Measurements from ENCODE around the gene TMEM131. TPM values are rescaled to one million over a fixed set of nuclear protein-coding genes. Genes with fewer than 3 reads are reported as not detected.
"Not testable (repeated sequence)": the region's sequence is repeated elsewhere in the genome, so short reads cannot be mapped to it uniquely, and the experiment has no call there.

The TMEM131 gene
- total RNA-seq, 2 experiments from 2014 or later, result 23.1 to 23.7 TPM

GRCh38 chr2:97913846-97914245, 81.9 kb downstream of the TMEM131 start:
- ChIA-PET POLR2A (interaction anchor here (0.8 kb wide), 1 partner anchor 258 kb away, joined by 3 read pairs; no protein-coding TSS in a partner anchor), CTCF (no interaction called here)
- intact Hi-C loops (cut with micrococcal nuclease), result loop anchor here (5.0 kb wide), 1 partner anchor 48 kb away; no protein-coding TSS in a partner anchor
- Mint-ChIP-seq H3K36me3 (peaks cover 25% of the 10 kb centered on the region), H3K9me3 (no peaks in the 10 kb centered on the region), H3K27ac (no peak overlapping the region), H3K4me1 (ENCODE audit: low read depth) (peaks cover 42% of the 10 kb centered on the region), H3K4me3 (no peak overlapping the region), H3K27me3 (no peaks in the 10 kb centered on the region)
- no peak for DNase-seq

GRCh38 chr2:97911922-97912575, 83.7 kb downstream of the TMEM131 start:
- intact Hi-C loops (cut with micrococcal nuclease), result loop anchor here (5.0 kb wide), 1 partner anchor 50 kb away; no protein-coding TSS in a partner anchor
- no peaks in the 10 kb centered on the region for H3K27me3 Mint-ChIP-seq
- H3K27ac Mint-ChIP-seq, result no peak overlapping the region
- no peaks in the 10 kb centered on the region for H3K9me3 Mint-ChIP-seq
- DNase-seq, result no peak
- peaks cover 24% of the 10 kb centered on the region for H3K36me3 Mint-ChIP-seq
- CTCF ChIA-PET, result no interaction called here
- H3K4me3 Mint-ChIP-seq, result no peak overlapping the region
- peaks cover 40% of the 10 kb centered on the region for H3K4me1 Mint-ChIP-seq (ENCODE audit: low read depth)
- POLR2A ChIA-PET, result no interaction called here

- intact Hi-C loops (cut with micrococcal nuclease), result loop anchor here (5.0 kb wide), 1 partner anchor 51 kb away; no protein-coding TSS in a partner anchor
- no peak overlapping the region for H3K4me3 Mint-ChIP-seq
- no peaks in the 10 kb centered on the region for H3K27me3 Mint-ChIP-seq
- ChIA-PET POLR2A (no interaction called here), CTCF (no interaction called here)
- peaks cover 40% of the 10 kb centered on the region for H3K4me1 Mint-ChIP-seq (ENCODE audit: low read depth)
- DNase-seq, result no peak
- H3K36me3 Mint-ChIP-seq, result peaks cover 24% of the 10 kb centered on the region
- H3K27ac Mint-ChIP-seq, result no peak overlapping the region
- H3K9me3 Mint-ChIP-seq, result no peaks in the 10 kb centered on the region
Observed at GRCh38 chr2:97911206-97911921, 84.4 kb downstream of the TMEM131 start.

GRCh38 chr2:97910403-97911205, 85.1 kb downstream of the TMEM131 start:
- peaks cover 41% of the 10 kb centered on the region for H3K4me1 Mint-ChIP-seq (ENCODE audit: low read depth)
- peaks cover 24% of the 10 kb centered on the region for H3K36me3 Mint-ChIP-seq
- POLR2A ChIA-PET, result no interaction called here
- no peaks in the 10 kb centered on the region for H3K9me3 Mint-ChIP-seq
- intact Hi-C loops (cut with micrococcal nuclease), result loop anchor here (5.0 kb wide), 1 partner anchor 52 kb away; no protein-coding TSS in a partner anchor
- no peak for DNase-seq
- H3K27me3 Mint-ChIP-seq, result no peaks in the 10 kb centered on the region
- H3K4me3 Mint-ChIP-seq, result no peak overlapping the region
- CTCF ChIA-PET, result no interaction called here
- no peak overlapping the region for H3K27ac Mint-ChIP-seq

- Mint-ChIP-seq H3K4me3 (no peak overlapping the region), H3K27ac (no peak overlapping the region), H3K9me3 (no peaks in the 10 kb centered on the region), H3K36me3 (peaks cover 30% of the 10 kb centered on the region), H3K4me1 (ENCODE audit: low read depth) (peaks cover 28% of the 10 kb centered on the region), H3K27me3 (no peaks in the 10 kb centered on the region)
- ChIA-PET POLR2A (no interaction called here), CTCF (no interaction called here)
- DNase-seq, result no peak
- intact Hi-C loops (cut with micrococcal nuclease), result no loop called here
Observed at GRCh38 chr2:97908208-97908676, 87.5 kb downstream of the TMEM131 start.

- intact Hi-C loops (cut with micrococcal nuclease), result no loop called here
- H3K27me3 Mint-ChIP-seq, result no peaks in the 10 kb centered on the region
- H3K36me3 Mint-ChIP-seq, result peaks cover 36% of the 10 kb centered on the region
- H3K4me3 Mint-ChIP-seq, result no peak overlapping the region
- peaks cover 26% of the 10 kb centered on the region for H3K4me1 Mint-ChIP-seq (ENCODE audit: low read depth)
- ChIA-PET CTCF (no interaction called here), POLR2A (no interaction called here)
- H3K9me3 Mint-ChIP-seq, result no peaks in the 10 kb centered on the region
- no peak for DNase-seq
- H3K27ac Mint-ChIP-seq, result no peak overlapping the region
Observed at GRCh38 chr2:97907369-97908100, 88.2 kb downstream of the TMEM131 start.

GRCh38 chr2:97906307-97906706, 89.4 kb downstream of the TMEM131 start:
- H3K27ac Mint-ChIP-seq, result no peak overlapping the region
- no peak overlapping the region for H3K4me3 Mint-ChIP-seq
- no peaks in the 10 kb centered on the region for H3K9me3 Mint-ChIP-seq
- peaks cover 14% of the 10 kb centered on the region for H3K4me1 Mint-ChIP-seq (ENCODE audit: low read depth)
- ChIA-PET CTCF (interaction anchor here (1.1 kb wide), 1 partner anchor 165 kb away, joined by 3 read pairs; no protein-coding TSS in a partner anchor), POLR2A (no interaction called here)
- H3K27me3 Mint-ChIP-seq, result no peaks in the 10 kb centered on the region
- DNase-seq, result no peak
- intact Hi-C loops (cut with micrococcal nuclease), result no loop called here
- peaks cover 35% of the 10 kb centered on the region for H3K36me3 Mint-ChIP-seq

- POLR2A ChIA-PET, result no interaction called here
- intact Hi-C loops (cut with micrococcal nuclease), result no loop called here
- H3K4me1 Mint-ChIP-seq (ENCODE audit: low read depth), result peaks cover 4% of the 10 kb centered on the region
- no peak overlapping the region for H3K4me3 Mint-ChIP-seq
- no peak overlapping the region for H3K27ac Mint-ChIP-seq
- no peaks in the 10 kb centered on the region for H3K9me3 Mint-ChIP-seq
- H3K36me3 Mint-ChIP-seq, result peaks cover 30% of the 10 kb centered on the region
- H3K27me3 Mint-ChIP-seq, result no peaks in the 10 kb centered on the region
- CTCF ChIA-PET, result no interaction called here
- no peak for DNase-seq
Observed at GRCh38 chr2:97905294-97905693, 90.5 kb downstream of the TMEM131 start.

- Mint-ChIP-seq H3K27ac (no peak overlapping the region), H3K9me3 (no peaks in the 10 kb centered on the region), H3K4me3 (no peak overlapping the region), H3K4me1 (ENCODE audit: low read depth) (peaks cover 4% of the 10 kb centered on the region), H3K27me3 (no peaks in the 10 kb centered on the region), H3K36me3 (peaks cover 21% of the 10 kb centered on the region)
- ChIA-PET POLR2A (no interaction called here), CTCF (no interaction called here)
- intact Hi-C loops (cut with micrococcal nuclease), result no loop called here
- DNase-seq, result no peak
Observed at GRCh38 chr2:97901862-97902261, 93.9 kb downstream of the TMEM131 start.

- Mint-ChIP-seq H3K4me1 (ENCODE audit: low read depth) (peaks cover 4% of the 10 kb centered on the region), H3K4me3 (no peak overlapping the region), H3K27ac (no peak overlapping the region), H3K27me3 (no peaks in the 10 kb centered on the region), H3K36me3 (peaks cover 30% of the 10 kb centered on the region), H3K9me3 (no peaks in the 10 kb centered on the region)
- ChIA-PET POLR2A (no interaction called here), CTCF (no interaction called here)
- intact Hi-C loops (cut with micrococcal nuclease), result no loop called here
- no peak for DNase-seq
Observed at GRCh38 chr2:97900806-97901205, 94.9 kb downstream of the TMEM131 start.

- H3K9me3 Mint-ChIP-seq, result peaks cover 14% of the 10 kb centered on the region
- CTCF ChIA-PET; POLR2A ChIA-PET; H3K27me3 Mint-ChIP-seq; H3K4me3 Mint-ChIP-seq; H3K27ac Mint-ChIP-seq; H3K4me1 Mint-ChIP-seq (ENCODE audit: low read depth); DNase-seq; intact Hi-C loops (cut with micrococcal nuclease): not testable (repeated sequence)
- H3K36me3 Mint-ChIP-seq, result peaks cover 34% of the 10 kb centered on the region
Observed at GRCh38 chr2:97893042-97893441, 102.7 kb downstream of the TMEM131 start.

GRCh38 chr2:97891611-97892010, 104.1 kb downstream of the TMEM131 start:
- Mint-ChIP-seq H3K27ac (no peak overlapping the region), H3K36me3 (peaks cover 44% of the 10 kb centered on the region), H3K27me3 (no peaks in the 10 kb centered on the region), H3K4me1 (ENCODE audit: low read depth) (no peaks in the 10 kb centered on the region), H3K9me3 (peaks cover 24% of the 10 kb centered on the region), H3K4me3 (no peak overlapping the region)
- no peak for DNase-seq
- ChIA-PET POLR2A (no interaction called here), CTCF (no interaction called here)
- intact Hi-C loops (cut with micrococcal nuclease), result no loop called here

Measured in activated CD4-positive, alpha-beta memory T cell treated with anti-CD3 and anti-CD28 coated beads for 36 hours (primary cell).